NT2/D1 (cell line): ENCODE data around the gene SLC9A9.

Experiments used
- YY1 ChIP-seq: IDR thresholded peaks from 2 replicates; pipeline ENCODE4 v1.6.1; 2011; ENCODE audit not compliant: insufficient read length, insufficient read depth
- ZNF274 ChIP-seq: IDR thresholded peaks from 2 replicates; pipeline ENCODE4 v1.6.1; 2011; ENCODE audit warnings: mild to moderate bottlenecking, low read depth, low read length

- TF ChIP-seq YY1 = no peak
- TF ChIP-seq ZNF274 = no peak
Observed at GRCh38 chr3:143697975-143698374, 150.3 kb downstream of the SLC9A9 start.
